H1 (cell line): ENCODE data around the gene LRRC4. TPM values are rescaled to one million over a fixed set of nuclear protein-coding genes. Genes with fewer than 3 reads are reported as not detected.

Source experiments
- CTCF ChIA-PET: fragments of 300-600 bp; sonication (Branson Sonifier 250); formaldehyde crosslinking; loops from one replicate; lab custom pipeline; 2021; ENCODE audit not compliant: partially characterized antibody; lab: Charles Lee
- POLR2A ChIA-PET: fragments of 300-600 bp; sonication (Branson Sonifier 250); formaldehyde crosslinking; loops from one replicate; lab custom pipeline; 2021; ENCODE audit warnings: inconsistent platforms; ENCODE audit not compliant: partially characterized antibody; lab: Charles Lee
- DNase-seq, 2 experiments: peaks; one replicate each; pipeline versions ENCODE4 v3.0.0 to v3.0.0-alpha.2; 2010 to 2022; ENCODE audit warnings: low spot score in 2 of 2, low read depth in 1 of 2, mixed read lengths in 1 of 2
- FAIRE-seq: peaks from 2 replicates; lab custom pipeline; 2011; peaks lifted over from hg19 to GRCh38; lab: Jason Lieb, UNC
- H2AFZ ChIP-seq: 2 replicates; pipeline ENCODE4 v1.8.1; 2012; ENCODE audit warnings: low read length, inconsistent platforms
- H2AK5ac ChIP-seq: 2 replicates; pipeline ENCODE4 v1.6.1; 2013; ENCODE audit warnings: low read depth, low read length
- H2BK120ac ChIP-seq: replicated peaks from 2 replicates; pipeline ENCODE3; 2013; ENCODE audit warnings: low read depth, low read length, inconsistent platforms
- H2BK12ac ChIP-seq: 2 replicates; pipeline ENCODE4 v1.6.1; 2013; ENCODE audit warnings: low read depth, low read length
- H2BK15ac ChIP-seq: 2 replicates; pipeline ENCODE4 v1.6.1; 2013; ENCODE audit warnings: low read length
- H2BK20ac ChIP-seq: 2 replicates; pipeline ENCODE4 v1.6.1; 2013; ENCODE audit warnings: low read length
- H2BK5ac ChIP-seq: 2 replicates; pipeline ENCODE4 v1.6.1; 2013; ENCODE audit warnings: low read depth, low read length
- H3K14ac ChIP-seq: 2 replicates; pipeline ENCODE4 v1.6.1; 2013; ENCODE audit warnings: inconsistent platforms; ENCODE audit not compliant: insufficient read length
- H3K18ac ChIP-seq: 2 replicates; pipeline ENCODE4 v1.6.1; 2013; ENCODE audit warnings: low read length; ENCODE audit errors: extremely low read depth
- H3K23ac ChIP-seq: 2 replicates; pipeline ENCODE4 v1.6.1; 2013; ENCODE audit warnings: inconsistent platforms; ENCODE audit not compliant: insufficient read length
- H3K23me2 ChIP-seq: 2 replicates; pipeline ENCODE4 v1.6.1; 2013; ENCODE audit warnings: low read depth, low read length
- H3K27ac ChIP-seq: 2 replicates; pipeline ENCODE4 v1.6.1; 2011; ENCODE audit warnings: low read depth, low read length, inconsistent platforms
- H3K27me3 ChIP-seq, 4 experiments: replicated peaks in 1 of 4; 1 replicate in 1 of 4; 2 replicates in 3 of 4; pipeline versions ENCODE4 v1.6.1 to v1.8.1; 2011 to 2013; ENCODE audit warnings: low read length in 3 of 4, mild to moderate bottlenecking in 3 of 4, inconsistent platforms in 2 of 4, mixed read lengths in 2 of 4, moderate library complexity in 1 of 4; ENCODE audit not compliant: control insufficient read depth in 3 of 4, insufficient read depth in 3 of 4; ENCODE audit errors: extremely low read depth in 1 of 4
- H3K36me3 ChIP-seq, 4 experiments: 2 replicates each; pipeline versions ENCODE4 v1.6.1 to v1.8.1; 2011 to 2013; ENCODE audit warnings: mild to moderate bottlenecking in 4 of 4, low read length in 3 of 4, moderate library complexity in 2 of 4, control low read depth in 1 of 4, inconsistent platforms in 1 of 4; ENCODE audit not compliant: insufficient read depth in 4 of 4, control insufficient read depth in 2 of 4
- H3K4ac ChIP-seq: replicated peaks from 2 replicates; pipeline ENCODE3; 2013; ENCODE audit warnings: low read length, low read depth, mixed read lengths, inconsistent platforms; ENCODE audit not compliant: insufficient read length
- H3K4me1 ChIP-seq, 4 experiments: replicated peaks in 1 of 4; 1 replicate in 1 of 4; 2 replicates in 3 of 4; pipeline versions ENCODE4 v1.6.1 to v1.8.1; 2011 to 2013; ENCODE audit warnings: low read length in 3 of 4, inconsistent platforms in 2 of 4, mixed read lengths in 1 of 4; ENCODE audit not compliant: insufficient read depth in 4 of 4, control insufficient read depth in 3 of 4
- H3K4me2 ChIP-seq, 2 experiments: 2 replicates each; pipeline versions ENCODE4 v1.6.1 to v1.8.1; 2011 to 2013; ENCODE audit warnings: low read depth in 2 of 2, low read length in 2 of 2, control low read depth in 1 of 2, inconsistent platforms in 1 of 2, mild to moderate bottlenecking in 1 of 2; ENCODE audit not compliant: insufficient read depth in 1 of 2
- H3K4me3 ChIP-seq, 4 experiments: fragments of 200-600, 300-600 bp in 1 of 4; sonication (generic), shearing (Covaris generic), sonication (Bioruptor Twin) in 1 of 4; 2 replicates each; pipeline versions ENCODE4 v1.5.1 to v1.8.1; 2011 to 2016; ENCODE audit warnings: low read length in 4 of 4, low read depth in 3 of 4, control low read depth in 2 of 4, inconsistent platforms in 2 of 4, mild to moderate bottlenecking in 2 of 4, mixed read lengths in 1 of 4, moderate library complexity in 1 of 4; ENCODE audit not compliant: insufficient read depth in 2 of 4; ENCODE audit errors: extremely low read depth in 1 of 4
- H3K56ac ChIP-seq: replicated peaks from 2 replicates; pipeline ENCODE3; 2013; ENCODE audit warnings: low read depth, mild to moderate bottlenecking, mixed read lengths, low read length, inconsistent platforms; ENCODE audit not compliant: insufficient read length
- H3K79me1 ChIP-seq: 2 replicates; pipeline ENCODE4 v1.6.1; 2013; ENCODE audit warnings: low read depth, low read length, control low read depth
- H3K79me2 ChIP-seq, 2 experiments: 2 replicates each; pipeline versions ENCODE4 v1.6.1 to v1.8.1; 2012 to 2013; ENCODE audit warnings: low read length in 2 of 2, mild to moderate bottlenecking in 2 of 2, inconsistent platforms in 1 of 2; ENCODE audit not compliant: insufficient read depth in 2 of 2, control insufficient read depth in 1 of 2
- H3K9ac ChIP-seq, 4 experiments: replicated peaks in 1 of 4; 1 replicate in 1 of 4; 2 replicates in 3 of 4; pipeline versions ENCODE4 v1.6.1 to v1.8.1; 2011 to 2013; ENCODE audit warnings: low read depth in 3 of 4, low read length in 3 of 4, control low read depth in 2 of 4, mild to moderate bottlenecking in 2 of 4, moderate library complexity in 2 of 4, inconsistent platforms in 1 of 4; ENCODE audit errors: extremely low read depth in 1 of 4
- H3K9me3 ChIP-seq, 2 experiments: 2 replicates each; pipeline versions ENCODE4 v1.6.1 to v1.8.1; 2012 to 2013; ENCODE audit warnings: mild to moderate bottlenecking in 2 of 2, moderate library complexity in 2 of 2, control low read depth in 1 of 2, inconsistent platforms in 1 of 2, low read depth in 1 of 2, low read length in 1 of 2, mixed read lengths in 1 of 2; ENCODE audit not compliant: insufficient read depth in 2 of 2
- H4K20me1 ChIP-seq, 2 experiments: replicated peaks in 1 of 2; 2 replicates each; pipeline versions ENCODE3 to v1.8.1; 2011 to 2013; ENCODE audit warnings: inconsistent platforms in 2 of 2, low read length in 2 of 2, mild to moderate bottlenecking in 1 of 2; ENCODE audit not compliant: insufficient read depth in 2 of 2, control insufficient read depth in 1 of 2
- H4K5ac ChIP-seq: 2 replicates; pipeline ENCODE4 v1.6.1; 2013; ENCODE audit warnings: low read length, low read depth, mixed read lengths, inconsistent platforms; ENCODE audit not compliant: insufficient read length
- H4K8ac ChIP-seq: 2 replicates; pipeline ENCODE4 v1.8.0; 2013; ENCODE audit warnings: mild to moderate bottlenecking, moderate library complexity, low read length, inconsistent platforms; ENCODE audit not compliant: insufficient read depth; ENCODE audit errors: extremely low read depth
- H4K91ac ChIP-seq: replicated peaks from 2 replicates; pipeline ENCODE3; 2013; ENCODE audit warnings: low read length, mixed read lengths, inconsistent platforms; ENCODE audit not compliant: insufficient read length
- BACH1 ChIP-seq: IDR thresholded peaks from 2 replicates; pipeline ENCODE4 v1.6.1; 2012; ENCODE audit warnings: low read length, improper control_type of control experiment
- CREB1 ChIP-seq: IDR thresholded peaks from 2 replicates; pipeline ENCODE4 v1.6.1; 2012; ENCODE audit warnings: inconsistent platforms
- E2F6 ChIP-seq: IDR thresholded peaks from 2 replicates; pipeline ENCODE4 v1.6.1; 2012; ENCODE audit warnings: inconsistent platforms
- EP300 ChIP-seq, 2 experiments: IDR thresholded peaks; 1 replicate in 1 of 2; 2 replicates in 1 of 2; pipeline ENCODE4 v1.6.1; 2011 to 2012; ENCODE audit warnings: low read depth in 2 of 2, low read length in 2 of 2, mild to moderate bottlenecking in 2 of 2, borderline replicate concordance in 1 of 2, inconsistent platforms in 1 of 2, moderate library complexity in 1 of 2
- EZH2 ChIP-seq: fragments of 200-600 bp; sonication (generic); IDR thresholded peaks from 2 replicates; pipeline ENCODE4 v1.7.1; 2012; ENCODE audit warnings: low read depth, mild to moderate bottlenecking, moderate library complexity, low read length, inconsistent platforms; ENCODE audit not compliant: severe bottlenecking
- FOSL1 ChIP-seq: IDR thresholded peaks from 2 replicates; pipeline ENCODE4 v1.6.1; 2011; ENCODE audit warnings: mild to moderate bottlenecking, low read depth, low read length, moderate library complexity; ENCODE audit not compliant: insufficient read depth
- GABPA ChIP-seq: IDR thresholded peaks from 2 replicates; pipeline ENCODE4 v1.6.1; 2011; ENCODE audit warnings: mild to moderate bottlenecking, low read length, moderate library complexity, borderline replicate concordance; ENCODE audit not compliant: insufficient read depth
- GTF2F1 ChIP-seq: IDR thresholded peaks from 2 replicates; pipeline ENCODE4 v1.6.1; 2012; ENCODE audit warnings: low read depth, low read length, improper control_type of control experiment, borderline replicate concordance
- JUN ChIP-seq: IDR thresholded peaks from 2 replicates; pipeline ENCODE4 v1.6.1; 2011; ENCODE audit warnings: low read depth, mild to moderate bottlenecking, improper control_type of control experiment, low read length
- NRF1 ChIP-seq: IDR thresholded peaks from 2 replicates; pipeline ENCODE4 v1.6.1; 2011; ENCODE audit warnings: mild to moderate bottlenecking, low read depth, low read length, improper control_type of control experiment
- RAD21 ChIP-seq, 2 experiments: IDR thresholded peaks in 1 of 2; conservative IDR thresholded peaks in 1 of 2; 2 replicates each; pipeline ENCODE4 v1.6.1; 2011; ENCODE audit warnings: low read depth in 2 of 2, low read length in 2 of 2, improper control_type of control experiment in 1 of 2, inconsistent platforms in 1 of 2, mild to moderate bottlenecking in 1 of 2, moderate library complexity in 1 of 2
- SP2 ChIP-seq: IDR thresholded peaks from 2 replicates; pipeline ENCODE4 v1.6.1; 2012; ENCODE audit warnings: mild to moderate bottlenecking, low read length, inconsistent platforms
- WGBS, 2 experiments: shearing (Covaris generic) in 1 of 2; methylation state at CpG; one replicate each; pipeline versions ENCODE4 v1.1.6 to v1.1.7; 2013 to 2015; ENCODE audit warnings: low lambda C conversion rate in 2 of 2, mixed read lengths in 2 of 2, inconsistent platforms in 1 of 2, low coverage in 1 of 2, missing lambda C conversion rate in 1 of 2; ENCODE audit not compliant: insufficient replicate concordance in 2 of 2, insufficient coverage in 1 of 2, insufficient read length in 1 of 2; ENCODE audit errors: extremely low coverage in 1 of 2, missing lambda C conversion rate in 1 of 2; 5-methylcytosine and 5-hydroxymethylcytosine counted together
- polyA plus RNA-seq, 7 experiments: library from polyadenylated mRNA; depleted of rRNA in 3 of 7; stranded (reverse) in 5 of 7; unstranded in 2 of 7; fragments of >200 nt in 5 of 7; fragments of 200-250 nt in 2 of 7; gene quantifications; 1 replicate in 5 of 7; 2 replicates in 1 of 7; 4 replicates in 1 of 7; pipeline versions ENCODE4 v1.2.1 to v1.2.3, GENCODE V29; 2011 to 2013; ENCODE audit warnings: missing spikeins in 2 of 7, mixed read lengths in 2 of 7
- total RNA-seq: library from RNA; stranded (reverse); fragmentation: NEBNext Ultra II Directional; extraction: Animal tissue kit (Norgen Biotek cat#: 25700); gene quantifications from 2 replicates; pipeline ENCODE4 v1.2.1, GENCODE V29; 2021

Gene LRRC4
- total and polyA plus RNA-seq, 2 of the 8 experiments (the other 6 are each of a cell fraction or from before 2014, with no cell fraction given), result 13.4 to 16.4 TPM

- H3K9me3 ChIP-seq, result no peaks in the 10 kb centered on the region
- H3K23ac ChIP-seq, result no peak overlapping the region
- peaks cover 7 to 8% of the 10 kb centered on the region in 2 experiments for H4K20me1 ChIP-seq
- H3K4ac ChIP-seq, result no peak overlapping the region
- H4K91ac ChIP-seq, result no peak overlapping the region
- CTCF ChIA-PET, result interaction anchor here (0.7 to 8.7 kb wide), 13 partner anchors 9 to 360 kb away, joined by 3 to 47 read pairs (median 3); no protein-coding TSS in a partner anchor
- H2AFZ ChIP-seq, result no peak overlapping the region
- H3K36me3 ChIP-seq, result no peaks in the 10 kb centered on the region
- no peak overlapping the region for H2BK20ac ChIP-seq
- TF ChIP-seq SP2, result no peak
- TF ChIP-seq FOSL1, result no peak
- no peak for TF ChIP-seq JUN
- TF ChIP-seq NRF1, result no peak
- TF ChIP-seq BACH1, result no peak
- no peak for TF ChIP-seq E2F6
- no peak for TF ChIP-seq EZH2
- no peak for TF ChIP-seq RAD21 (IDR thresholded peaks at IDR 0.05 in 1 of 2, conservative IDR thresholded peaks at IDR 0.05 in 1 of 2; ENCODE audit: low read depth in 2 of 2, low read length in 2 of 2)
- no peak for TF ChIP-seq GABPA
- TF ChIP-seq EP300 (IDR thresholded peaks at IDR 0.05; ENCODE audit: borderline replicate concordance in 1 of 2, low read depth in 2 of 2, low read length in 2 of 2), result no peak
- TF ChIP-seq GTF2F1, result no peak
- no peak for TF ChIP-seq CREB1
- H2AK5ac ChIP-seq, result no peak overlapping the region
- H2BK120ac ChIP-seq, result no peak overlapping the region
- no peaks in the 10 kb centered on the region for H3K79me1 ChIP-seq
- no peaks in the 10 kb centered on the region for H3K79me2 ChIP-seq
- WGBS, 2 experiments, result 88% methylated on average over 8 of the region's 8 CpGs; no CpG with 5 or more reads in 1 of the 2 experiments
- H3K9ac ChIP-seq, result no peak overlapping the region
- H3K4me2 ChIP-seq, result no peak overlapping the region
- H3K56ac ChIP-seq, result no peak overlapping the region
- POLR2A ChIA-PET, result no interaction called here
- no peak for DNase-seq
- H3K4me1 ChIP-seq, result peaks cover 0 to 3% (median 0%) of the 10 kb centered on the region in 4 experiments; a peak in 3 of 7 replicates
- no peak overlapping the region for H4K8ac ChIP-seq
- H4K5ac ChIP-seq, result no peak overlapping the region
- no peak overlapping the region for H3K14ac ChIP-seq
- no peak overlapping the region for H2BK15ac ChIP-seq
- H2BK5ac ChIP-seq, result no peak overlapping the region
- no peak overlapping the region for H3K18ac ChIP-seq
- H3K27me3 ChIP-seq, result no peaks in the 10 kb centered on the region
- H3K23me2 ChIP-seq, result no peaks in the 10 kb centered on the region
- FAIRE-seq, result no peak
- no peak overlapping the region for H3K4me3 ChIP-seq
- no peak overlapping the region for H2BK12ac ChIP-seq
- H3K27ac ChIP-seq, result no peak overlapping the region
These were observed 37.5 kb upstream of the LRRC4 start for GRCh38 chr7:128068785-128069184.
